ENCODE results near the gene SLC34A1. TPM values are rescaled to one million over a fixed set of nuclear protein-coding genes. Genes with fewer than 3 reads are reported as not detected.

The SLC34A1 gene
- total RNA-seq, 3 donors from 2014 or later, result not detected

DNA sequence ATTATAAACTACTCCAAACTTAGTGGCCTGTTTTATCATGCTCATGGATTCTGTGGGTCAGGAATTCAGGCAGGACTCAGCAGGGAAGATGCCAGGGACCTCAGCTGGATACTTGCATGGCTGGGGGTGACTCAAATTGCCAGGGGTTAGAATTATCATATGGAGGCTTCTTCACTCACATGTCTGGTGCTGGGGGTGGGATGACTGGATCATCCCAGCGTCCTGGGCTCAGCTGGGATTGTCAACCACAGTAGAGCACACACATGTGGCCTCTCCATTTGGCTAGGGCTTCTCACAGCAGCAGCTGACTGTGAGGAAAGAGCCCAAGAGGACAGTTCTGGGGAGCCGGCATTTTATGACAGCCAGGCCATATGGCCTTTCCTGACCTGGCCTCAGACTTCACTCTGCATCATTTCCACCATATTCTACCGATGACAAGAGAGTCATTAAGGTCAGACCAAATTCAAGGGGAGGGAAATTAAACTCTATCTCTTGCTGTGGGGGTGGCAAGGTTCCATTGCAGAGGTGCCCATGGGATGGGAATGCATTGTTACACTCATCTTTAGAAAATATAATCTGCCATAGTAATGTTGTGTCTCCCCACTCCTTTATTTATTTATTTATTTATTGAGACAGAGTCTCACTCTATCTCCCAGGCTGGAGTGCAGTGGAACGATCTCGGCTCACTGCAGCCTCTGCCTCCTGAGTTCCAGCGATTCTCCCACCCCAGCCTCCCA is 37.0 kb downstream of the SLC34A1 start:
- TF ChIP-seq, protein P1, sequence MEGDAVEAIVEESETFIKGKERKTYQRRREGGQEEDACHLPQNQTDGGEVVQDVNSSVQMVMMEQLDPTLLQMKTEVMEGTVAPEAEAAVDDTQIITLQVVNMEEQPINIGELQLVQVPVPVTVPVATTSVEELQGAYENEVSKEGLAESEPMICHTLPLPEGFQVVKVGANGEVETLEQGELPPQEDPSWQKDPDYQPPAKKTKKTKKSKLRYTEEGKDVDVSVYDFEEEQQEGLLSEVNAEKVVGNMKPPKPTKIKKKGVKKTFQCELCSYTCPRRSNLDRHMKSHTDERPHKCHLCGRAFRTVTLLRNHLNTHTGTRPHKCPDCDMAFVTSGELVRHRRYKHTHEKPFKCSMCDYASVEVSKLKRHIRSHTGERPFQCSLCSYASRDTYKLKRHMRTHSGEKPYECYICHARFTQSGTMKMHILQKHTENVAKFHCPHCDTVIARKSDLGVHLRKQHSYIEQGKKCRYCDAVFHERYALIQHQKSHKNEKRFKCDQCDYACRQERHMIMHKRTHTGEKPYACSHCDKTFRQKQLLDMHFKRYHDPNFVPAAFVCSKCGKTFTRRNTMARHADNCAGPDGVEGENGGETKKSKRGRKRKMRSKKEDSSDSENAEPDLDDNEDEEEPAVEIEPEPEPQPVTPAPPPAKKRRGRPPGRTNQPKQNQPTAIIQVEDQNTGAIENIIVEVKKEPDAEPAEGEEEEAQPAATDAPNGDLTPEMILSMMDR (IDR thresholded peaks at IDR 0.05), result no peak
- ATAC-seq, result no peak
- Histone ChIP-seq H3K4me1 (ENCODE audit: low read depth) (peaks cover 8% of the 10 kb centered on the region), H3K9me3 (no peaks in the 10 kb centered on the region), H3K4me3 (no peak overlapping the region), H3K36me3 (ENCODE audit: low read depth) (peaks cover 5% of the 10 kb centered on the region)
- DNase-seq, result no peak
- intact Hi-C loops (cut with DNase I, micrococcal nuclease), result no loop called here

DNA sequence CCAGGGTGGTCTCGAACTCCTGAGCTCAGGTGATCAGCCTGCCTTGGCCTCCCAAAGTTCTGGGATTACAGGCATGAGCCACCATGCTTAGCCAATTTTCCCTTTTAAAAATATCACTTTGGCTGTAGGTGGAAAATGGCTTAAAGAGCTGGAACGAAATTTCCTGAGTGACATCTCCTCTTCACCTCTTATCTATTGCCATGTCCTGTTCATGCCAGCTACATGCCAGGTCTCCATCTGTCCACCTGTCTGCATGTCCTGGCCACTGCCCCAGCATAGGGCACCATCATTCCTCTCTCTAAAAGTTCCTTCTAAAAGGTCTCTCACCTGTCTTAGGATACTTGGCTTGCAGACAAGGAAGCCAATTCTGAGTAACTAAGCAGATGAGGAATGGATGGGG is 39.4 kb downstream of the SLC34A1 start:
- TF ChIP-seq, protein P1 (IDR thresholded peaks at IDR 0.05), result no peak
- intact Hi-C loops (cut with DNase I, micrococcal nuclease), result no loop called here
- Histone ChIP-seq H3K4me1 (ENCODE audit: low read depth) (peaks cover 19% of the 10 kb centered on the region), H3K4me3 (no peak overlapping the region), H3K9me3 (no peaks in the 10 kb centered on the region), H3K36me3 (ENCODE audit: low read depth) (peaks cover 7% of the 10 kb centered on the region)
- no peak for ATAC-seq
- DNase-seq, result no peak

DNA sequence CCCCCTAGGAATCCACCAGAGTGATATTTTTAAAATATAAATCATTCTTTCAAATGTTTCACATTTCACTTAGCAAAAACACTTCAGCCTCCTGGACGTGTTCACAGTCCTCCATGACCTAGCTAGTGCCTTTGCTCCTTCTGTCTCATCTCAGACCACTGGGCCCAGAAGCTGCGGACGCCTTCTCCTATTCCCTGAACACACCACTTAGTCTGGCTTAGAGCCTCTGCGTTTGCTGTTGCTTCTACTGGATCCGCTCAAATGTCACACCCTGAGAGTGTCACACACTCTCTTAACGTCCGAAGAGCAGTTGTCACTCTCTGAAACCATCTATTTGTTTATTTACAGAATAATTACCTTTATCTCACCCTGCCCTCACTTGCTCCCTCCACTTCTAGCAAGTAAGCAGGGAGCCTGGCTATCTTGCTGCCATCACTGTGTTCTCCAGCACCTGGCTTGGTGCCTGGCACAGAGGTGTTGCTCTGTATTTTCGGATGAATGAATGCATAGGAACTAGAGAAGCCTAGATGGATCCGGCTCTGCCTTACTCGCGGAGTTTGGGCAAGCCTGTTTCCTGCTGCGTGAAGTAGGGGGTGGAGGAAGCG is 41.1 kb downstream of the SLC34A1 start:
- Histone ChIP-seq H3K4me1 (ENCODE audit: low read depth) (peaks cover 23% of the 10 kb centered on the region), H3K36me3 (ENCODE audit: low read depth) (peaks cover 7% of the 10 kb centered on the region), H3K9me3 (no peaks in the 10 kb centered on the region), H3K4me3 (peak overlapping the region; percentile 80)
- no peak for ATAC-seq
- intact Hi-C loops (cut with DNase I, micrococcal nuclease), result no loop called here
- TF ChIP-seq, protein P1 (IDR thresholded peaks at IDR 0.05), result no peak
- DNase-seq, result no peak

DNA sequence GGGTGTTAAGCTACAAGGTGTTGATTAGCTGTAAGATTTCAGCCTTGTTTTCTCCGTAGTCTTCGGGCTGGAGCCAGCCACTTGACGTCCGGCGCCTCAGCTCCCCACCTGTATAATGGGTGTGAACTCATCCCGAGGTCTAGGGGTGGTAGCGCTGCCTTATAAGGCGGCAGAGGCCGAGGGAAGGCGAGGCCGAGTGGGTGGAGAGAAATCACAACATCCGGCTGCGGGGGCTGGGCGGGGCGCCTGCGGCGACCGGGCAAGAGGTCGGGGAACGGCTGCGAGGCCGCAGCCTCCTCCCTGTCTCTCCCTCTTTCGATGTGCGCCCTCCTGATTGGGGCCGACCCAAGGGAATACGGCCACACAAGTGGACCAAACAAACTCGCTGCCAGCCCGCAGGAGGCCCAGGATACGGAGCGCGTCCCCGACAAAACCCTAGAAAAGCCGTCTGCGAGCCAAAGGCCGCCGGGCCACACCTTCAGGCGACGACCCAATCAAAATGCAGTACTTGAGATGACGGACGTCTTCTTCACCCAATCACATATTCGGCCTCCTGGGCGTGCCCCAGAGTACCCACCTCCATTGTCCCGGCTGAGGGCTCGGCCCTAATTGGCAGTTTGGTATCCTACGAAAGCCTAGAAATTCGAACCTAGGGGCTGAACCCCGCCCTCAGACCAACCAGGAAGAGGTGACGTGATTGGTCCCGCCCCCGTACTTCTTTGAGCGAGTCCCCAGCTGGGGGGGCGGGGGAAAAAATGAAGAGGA is 41.7 kb downstream of the SLC34A1 start:
- intact Hi-C loops (cut with DNase I, micrococcal nuclease), result no loop called here
- H3K9me3 ChIP-seq, result no peaks in the 10 kb centered on the region

DNA sequence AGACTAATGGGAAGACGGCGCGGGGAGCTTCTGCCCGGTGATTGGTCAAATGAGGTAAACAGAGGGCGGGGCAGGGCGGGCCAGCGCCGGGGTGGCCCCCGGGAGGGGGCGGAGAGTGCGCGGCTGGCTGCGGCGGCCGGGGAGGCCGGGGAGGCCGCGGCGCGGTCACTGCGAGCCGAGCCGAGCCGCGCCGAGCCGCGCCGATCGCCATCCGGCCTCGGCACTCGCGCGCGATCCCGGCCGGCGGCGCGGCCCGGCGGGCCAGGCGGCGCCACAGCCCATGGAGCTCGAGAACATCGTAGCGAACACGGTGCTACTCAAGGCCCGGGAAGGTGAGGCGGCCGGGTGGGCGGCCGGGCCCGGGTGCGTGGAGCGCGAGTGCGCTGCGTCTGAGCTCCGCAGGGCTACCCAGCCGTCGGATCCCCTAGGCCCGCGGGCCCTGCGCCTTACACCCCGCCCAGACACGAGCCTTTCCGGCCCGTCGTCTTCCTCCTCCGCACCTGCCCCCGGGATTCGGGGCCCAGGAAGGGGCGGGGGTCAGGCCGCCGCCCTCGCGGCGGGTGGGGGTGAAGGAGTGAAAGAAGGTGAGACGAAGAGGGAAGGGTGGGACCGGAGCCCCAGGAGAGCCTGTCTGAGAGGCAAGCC is 42.5 kb downstream of the SLC34A1 start, which contains the start of gene GRK6:
GRK6 (plus strand) TSS at position 111 of the 645 bp plus-strand sequence; CDS start at position 281, 170 bp downstream.
- intact Hi-C loops (cut with DNase I, micrococcal nuclease), result no loop called here
- Histone ChIP-seq H3K36me3 (ENCODE audit: low read depth) (peaks cover 7% of the 10 kb centered on the region), H3K4me3 (peak within 1 kb of the TSS; percentile 80), H3K9me3 (no peaks in the 10 kb centered on the region), H3K4me1 (ENCODE audit: low read depth) (peaks cover 23% of the 10 kb centered on the region)
- TF ChIP-seq, protein P1 (IDR thresholded peaks at IDR 0.05), result no peak
- ATAC-seq, result peak; percentile 13
- DNase-seq, result peak; percentile 72 to 90 (median 86)

More for the DNA sequence above, 41.7 kb downstream of the SLC34A1 start:
- Histone ChIP-seq H3K4me3 (peak overlapping the region; percentile 80), H3K36me3 (ENCODE audit: low read depth) (peaks cover 7% of the 10 kb centered on the region), H3K4me1 (ENCODE audit: low read depth) (peaks cover 23% of the 10 kb centered on the region)
- ATAC-seq, result peak; percentile 88
- peak; percentile 98 to 100 (median 99) for DNase-seq
- TF ChIP-seq, protein P1 (IDR thresholded peaks at IDR 0.05), result no peak

Measured in mucosa of descending colon (tissue), 3 donors.